Eye (tissue), 1 donor: Measurements from ENCODE around the gene ADORA1.

Source experiments
- DNase-seq: peaks from one replicate; pipeline ENCODE4 v3.0.0-alpha.2; 2015

ADORA1 gene

DNA sequence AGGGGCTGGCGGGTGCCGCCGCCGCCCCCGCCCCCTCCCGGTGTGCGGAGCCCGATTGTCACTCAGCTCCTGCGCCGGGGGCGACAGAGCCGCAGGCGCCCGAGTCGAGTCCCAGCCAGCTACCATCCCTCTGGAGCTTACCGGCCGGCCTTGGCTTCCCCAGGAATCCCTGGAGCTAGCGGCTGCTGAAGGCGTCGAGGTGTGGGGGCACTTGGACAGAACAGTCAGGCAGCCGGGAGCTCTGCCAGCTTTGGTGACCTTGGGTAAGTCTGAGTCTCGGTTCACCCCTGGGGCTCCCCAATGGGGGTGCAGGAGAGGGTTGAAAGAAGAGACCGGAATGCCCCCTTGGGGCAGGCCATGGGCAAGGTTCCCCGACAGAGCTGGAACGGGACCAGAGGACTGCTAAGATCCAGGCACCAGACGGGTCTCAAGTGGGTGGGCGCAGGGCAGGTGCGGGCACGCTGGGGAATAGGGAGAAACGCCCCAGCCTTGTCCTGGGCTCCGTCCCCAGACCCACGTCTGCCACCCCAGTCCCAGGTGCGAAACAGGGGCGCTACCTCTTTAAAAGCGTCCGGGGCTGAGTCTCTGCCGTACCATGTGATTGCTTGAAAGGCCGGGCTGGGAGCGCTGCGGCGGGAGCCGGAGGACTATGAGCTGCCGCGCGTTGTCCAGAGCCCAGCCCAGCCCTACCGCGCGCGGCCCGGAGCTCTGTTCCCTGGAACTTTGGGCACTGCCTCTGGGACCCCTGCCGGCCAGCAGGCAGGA lies at the start of gene ADORA1:
ADORA1 (plus strand) TSS at position 61 of the 765 bp plus-strand sequence. CDS start 1,116 bp downstream, outside the sequence.
- peak; percentile 82 for DNase-seq

DNA sequence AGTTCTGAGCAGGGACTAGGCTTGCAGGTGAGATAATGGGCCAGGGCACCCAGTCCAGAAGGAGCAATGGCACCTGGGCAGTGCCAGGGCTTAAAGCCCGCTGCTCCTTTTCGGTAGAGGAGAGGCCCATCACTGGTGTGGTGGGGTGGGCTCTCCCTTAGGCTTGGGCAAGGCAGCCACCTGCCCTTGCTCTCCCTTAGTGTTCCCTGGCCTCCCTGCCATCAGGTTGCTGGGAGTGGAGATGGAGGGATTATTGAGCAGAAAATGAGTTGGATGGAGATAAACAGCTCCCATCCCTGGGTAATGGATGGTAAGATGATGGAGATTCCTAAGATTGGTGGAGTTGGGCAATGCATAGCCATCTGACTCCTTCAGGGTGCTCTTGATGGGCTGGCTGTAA lies 49.6 kb upstream of the ADORA1 start:
- no peak for DNase-seq

DNA sequence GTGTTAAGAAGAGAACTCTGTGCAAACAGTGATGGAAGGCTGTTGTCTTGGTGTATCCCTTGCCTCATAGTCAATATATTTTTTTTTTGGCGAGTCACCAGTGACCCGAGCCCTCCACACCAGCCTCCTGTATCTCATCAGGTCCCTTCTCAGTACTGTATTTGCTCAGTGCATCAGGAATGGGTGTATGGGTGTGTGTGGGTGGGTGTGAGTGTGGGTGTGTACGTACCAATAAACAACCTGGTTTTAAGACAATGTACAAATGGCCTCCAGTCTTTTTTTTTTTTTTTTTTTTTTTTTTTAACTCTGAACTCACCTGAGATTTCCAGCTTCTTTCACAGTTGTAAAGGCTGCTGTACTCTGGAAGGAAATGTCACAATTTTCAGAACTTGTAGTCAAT lies 49.0 kb upstream of the ADORA1 start:
- no peak for DNase-seq

GRCh38 chr1:203080456-203080855 lies 47.1 kb upstream of the ADORA1 start:
- DNase-seq = no peak

GRCh38 chr1:203081465-203082230 lies 45.9 kb upstream of the ADORA1 start:
- DNase-seq = peak; percentile 14

GRCh38 chr1:203082231-203082505 lies 45.4 kb upstream of the ADORA1 start:
- no peak for DNase-seq

- DNase-seq = no peak
Measured at GRCh38 chr1:203082571-203083462, 44.7 kb upstream of the ADORA1 start.

DNA sequence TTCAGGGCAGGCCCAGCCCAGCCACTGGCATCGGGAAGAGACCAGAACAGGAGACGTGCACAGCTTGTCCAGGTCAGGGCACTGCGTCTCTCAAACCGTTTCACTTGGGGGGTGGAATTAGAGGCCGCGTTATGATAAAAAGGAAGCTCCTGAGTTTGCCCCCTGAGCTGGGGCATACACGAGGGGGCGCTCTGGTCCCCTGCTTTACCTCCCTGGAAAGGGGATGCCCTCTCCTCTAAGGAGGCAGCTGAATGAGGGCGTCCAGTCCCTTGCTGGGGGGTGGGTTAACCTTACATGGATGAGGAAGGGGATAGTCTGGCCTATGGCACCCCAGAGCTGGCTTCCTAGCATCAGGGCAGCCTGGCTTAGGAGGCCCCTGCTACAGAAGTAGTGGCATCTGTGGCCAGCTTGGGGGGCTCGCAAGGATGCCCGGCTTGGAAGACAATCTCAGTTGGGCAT lies 44.0 kb upstream of the ADORA1 start:
- DNase-seq = no peak

DNA sequence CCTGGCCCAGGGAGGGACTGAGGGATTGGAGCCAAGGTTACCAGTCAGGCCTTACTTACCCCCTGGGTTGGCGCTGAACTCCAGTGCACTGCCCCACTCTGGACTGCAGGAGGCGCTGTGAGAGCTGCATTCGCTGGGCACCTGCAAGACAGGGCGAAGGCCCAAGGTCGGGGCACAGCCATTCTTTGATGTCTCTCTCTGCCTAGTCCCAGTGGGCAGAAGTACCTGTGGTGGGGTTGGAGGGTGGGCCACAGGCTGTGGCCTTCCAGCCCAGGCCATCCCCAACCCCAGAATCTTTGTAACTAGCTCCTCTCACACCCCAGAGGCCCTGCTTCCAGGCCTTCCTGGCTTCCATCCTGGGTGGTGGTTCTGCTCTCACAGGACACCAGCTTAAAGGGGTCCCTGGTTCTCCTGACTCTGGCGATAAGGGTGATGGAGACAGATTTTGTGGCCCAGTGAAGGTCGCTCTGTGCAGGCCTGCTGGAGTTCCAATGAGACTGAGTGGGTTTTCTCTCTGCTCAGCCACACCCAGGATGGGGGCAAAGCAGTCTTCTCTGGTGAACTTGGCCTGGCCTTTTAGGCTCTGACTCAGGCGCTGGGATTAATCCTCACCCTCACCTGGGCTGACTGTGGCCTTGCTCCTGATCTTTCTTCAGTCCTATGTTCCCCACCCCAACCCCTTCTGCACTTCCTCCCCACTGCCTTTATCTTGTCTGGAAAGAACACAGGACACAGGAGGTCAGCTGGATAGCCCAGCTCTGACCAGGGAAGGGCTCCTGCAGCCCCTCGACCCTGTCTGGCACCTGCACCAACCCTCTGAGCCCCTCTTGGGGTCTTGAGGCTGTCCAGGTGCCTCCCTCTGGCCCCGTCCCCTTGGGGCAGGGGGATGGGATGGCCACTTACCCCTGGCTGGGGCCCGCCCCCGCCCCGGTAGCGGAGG lies 42.7 kb upstream of the ADORA1 start:
- DNase-seq = no peak

DNA sequence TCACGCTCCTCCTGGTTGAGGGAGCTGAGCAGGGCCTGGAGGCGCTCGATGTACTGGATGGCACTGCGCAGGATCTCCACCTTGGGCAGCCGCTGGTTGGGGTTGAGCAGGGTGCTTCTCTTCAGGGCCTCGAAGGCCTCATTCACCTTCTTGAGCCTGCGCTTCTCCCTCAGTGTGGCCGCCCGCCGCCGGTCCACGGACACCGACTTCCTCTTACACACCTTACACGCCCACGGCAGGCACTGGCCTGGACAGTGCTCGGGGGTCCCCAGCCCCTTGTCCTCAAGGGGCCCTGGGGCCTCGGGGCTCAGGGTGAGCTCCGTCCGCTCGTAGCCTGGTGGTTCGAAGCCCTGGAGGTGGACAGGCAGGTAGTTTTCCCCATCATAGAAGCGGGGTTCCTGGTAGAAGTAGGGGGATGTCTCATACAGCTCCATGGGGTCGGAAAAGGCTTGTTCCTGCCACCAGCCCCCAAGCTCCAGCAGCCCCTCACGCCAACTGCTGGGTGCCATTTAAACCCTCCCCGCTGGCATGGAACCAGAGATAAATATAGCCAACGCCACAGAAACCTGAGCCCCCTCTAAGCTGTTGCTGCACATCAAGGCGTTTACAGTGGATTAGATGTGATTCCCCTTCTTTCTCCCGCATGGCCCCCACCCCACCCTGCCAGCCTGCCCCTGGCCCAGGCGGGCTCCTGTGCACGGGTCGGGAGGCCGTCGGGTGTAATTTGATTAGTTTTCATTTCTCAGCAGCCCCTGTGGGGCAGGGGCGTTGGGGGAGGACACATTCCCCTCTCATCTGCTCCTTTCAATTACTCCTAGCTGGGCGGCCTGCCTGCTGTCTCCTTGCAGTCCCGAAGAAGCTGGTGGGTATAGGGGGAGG lies 41.8 kb upstream of the ADORA1 start, which contains the start of gene MYOG:
MYOG (minus strand) TSS at position 485 of the 879 bp plus-strand sequence; CDS start at position 434, 51 bp downstream.
- peak; percentile 64 for DNase-seq

GRCh38 chr1:203086992-203087763 lies 40.3 kb upstream of the ADORA1 start:
- peak; percentile 24 for DNase-seq

DNA sequence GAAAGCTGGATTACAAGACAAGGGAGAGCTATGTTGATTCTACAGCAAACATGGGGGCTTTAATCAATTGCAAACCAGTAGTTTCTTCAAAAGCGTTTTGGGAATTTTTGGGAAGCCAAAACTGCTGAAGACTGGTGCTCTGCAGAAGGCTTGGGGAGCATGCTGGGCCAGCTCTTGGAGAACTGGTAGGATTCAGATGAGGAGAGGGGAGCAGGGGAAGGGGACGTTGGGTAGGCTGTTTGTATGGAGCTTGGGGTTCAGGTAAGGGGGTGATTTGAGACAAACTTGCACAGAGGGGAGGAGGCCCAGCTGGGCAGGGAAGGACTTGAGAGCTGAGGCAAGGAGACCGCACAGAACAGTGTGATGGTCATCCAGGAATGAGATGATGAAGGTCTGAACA lies 39.1 kb upstream of the ADORA1 start:
- DNase-seq = no peak

DNA sequence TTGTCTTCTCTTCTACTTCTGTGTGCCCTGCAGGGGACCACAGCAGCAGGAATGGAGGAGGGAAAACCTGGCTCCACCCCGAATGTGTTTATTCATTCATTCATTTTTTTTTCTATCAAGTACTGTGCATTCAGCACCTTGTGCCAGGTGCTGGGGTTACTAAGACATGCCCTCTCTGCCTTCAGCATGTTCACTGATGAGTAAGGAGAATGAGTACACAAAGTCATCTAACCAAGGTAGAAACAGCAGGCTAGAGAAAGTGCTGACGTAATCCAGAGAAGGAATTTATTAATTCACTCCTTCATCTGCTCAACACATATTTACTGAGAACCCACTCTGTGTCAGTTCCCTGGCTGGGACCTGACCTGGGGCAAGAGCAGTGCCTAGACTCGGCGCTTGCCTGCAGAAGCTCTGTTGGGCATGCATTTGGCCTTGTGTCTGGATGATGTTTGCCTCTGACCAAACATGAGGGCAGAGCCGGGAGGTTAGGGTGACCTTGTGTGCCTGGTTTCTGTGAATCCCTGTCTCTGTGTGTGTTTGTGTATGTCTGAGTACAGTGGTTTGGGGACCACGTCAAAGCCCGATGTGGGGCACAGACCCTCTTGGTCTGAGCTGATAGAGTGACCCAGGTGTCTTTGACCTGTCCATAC lies 38.4 kb upstream of the ADORA1 start:
- DNase-seq = no peak

GRCh38 chr1:203089651-203090045 lies 37.9 kb upstream of the ADORA1 start:
- DNase-seq = peak; percentile 38

DNA sequence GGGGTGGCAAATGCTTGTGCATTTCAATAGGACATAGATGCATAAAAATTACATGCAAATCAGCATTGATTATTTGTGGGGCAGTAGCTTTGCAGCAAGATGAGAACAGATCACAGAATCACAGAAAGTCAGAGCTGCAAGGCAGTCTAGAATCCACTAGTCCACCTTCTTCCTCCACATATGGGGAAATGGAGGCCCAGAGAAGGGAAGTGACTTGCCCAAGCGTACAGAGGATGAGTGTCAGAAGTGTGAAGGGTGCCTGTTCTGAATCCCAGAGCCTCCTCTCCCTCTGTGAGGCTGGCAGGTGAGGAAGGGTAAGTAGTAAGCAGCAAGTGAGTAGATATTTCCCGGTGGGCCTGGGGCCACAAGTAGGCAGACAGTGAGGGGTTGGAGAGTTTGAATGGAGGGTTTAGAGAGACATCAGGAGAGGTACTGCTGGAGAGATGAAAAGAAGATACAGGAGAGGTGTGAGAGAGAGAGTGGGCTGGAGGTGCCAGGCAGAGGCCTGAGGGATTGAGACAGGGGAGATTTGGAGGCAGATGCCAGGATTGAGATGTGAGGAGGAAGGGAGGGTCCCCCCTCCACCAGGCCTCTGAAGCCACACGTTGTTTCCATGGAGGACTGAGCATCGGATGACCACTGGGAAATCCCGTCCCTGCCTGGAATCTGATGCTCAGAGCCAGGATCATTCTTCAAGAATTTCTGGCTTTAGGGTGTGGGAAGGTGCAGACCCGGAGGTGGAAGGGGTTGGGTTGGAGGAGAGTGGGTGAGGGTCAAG lies 36.9 kb upstream of the ADORA1 start:
- no peak for DNase-seq

DNA sequence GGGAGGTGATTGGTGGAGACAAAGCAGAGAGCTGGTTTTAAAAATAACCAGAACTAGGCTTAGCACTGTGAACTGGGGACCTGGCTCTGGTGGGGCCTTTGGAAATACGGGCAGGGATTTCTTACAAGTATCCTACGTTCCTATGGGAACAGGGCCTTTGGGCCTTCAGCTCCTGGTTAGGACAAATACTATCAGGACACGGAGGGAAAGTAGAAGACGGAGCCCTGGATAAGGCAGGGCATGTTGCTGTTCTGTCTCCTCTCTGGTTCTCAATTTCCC lies 36.4 kb upstream of the ADORA1 start:
- no peak for DNase-seq

- DNase-seq = no peak
Measured at GRCh38 chr1:203091761-203092330, 35.7 kb upstream of the ADORA1 start.

- DNase-seq = no peak
Measured at GRCh38 chr1:203093754-203094410, 33.6 kb upstream of the ADORA1 start.
